Measurements from ENCODE around the gene TNS3. TPM values are rescaled to one million over a fixed set of nuclear protein-coding genes. Genes with fewer than 3 reads are reported as not detected.

The TNS3 gene
- total and polyA plus RNA-seq, 2 donors (not counting 1 experiment from before 2014, with no cell fraction given), result 11.4 to 77.5 TPM

- H3K4me1 ChIP-seq (ENCODE audit: control insufficient read depth in 2 of 2, insufficient read depth in 2 of 2, low read length in 2 of 2), result peaks cover 4 to 5% of the 10 kb centered on the region in 2 donors
- no peak overlapping the region for H3K4me3 Mint-ChIP-seq
- no peak for ATAC-seq (ENCODE audit: low read depth)
- H3K4me1 Mint-ChIP-seq, result peaks cover 13% of the 10 kb centered on the region
- H4K20me1 ChIP-seq (ENCODE audit: control insufficient read depth, insufficient read depth, low read length, poor library complexity, severe bottlenecking), result no peaks in the 10 kb centered on the region
- no peaks in the 10 kb centered on the region for H3K27me3 ChIP-seq (replicated peaks in 1 of 4; ENCODE audit: control extremely low read depth in 1 of 4, control insufficient read depth in 3 of 4, insufficient read depth in 4 of 4, low read length in 3 of 4)
- TF ChIP-seq CTCF (IDR thresholded peaks at IDR 0.05), result no peak
- TF ChIP-seq EZH2 (IDR thresholded peaks at IDR 0.05; ENCODE audit: borderline replicate concordance, insufficient read depth, low read depth, low read length, poor library complexity, severe bottlenecking), result no peak
- no peak overlapping the region for H3K9ac ChIP-seq (ENCODE audit: low read length)
- H3K27ac ChIP-seq (ENCODE audit: low read length in 2 of 2), result no peak overlapping the region
- intact Hi-C loops (cut with micrococcal nuclease), result no loop called here
- H2AFZ ChIP-seq (ENCODE audit: insufficient read depth, low read depth, low read length, poor library complexity, severe bottlenecking), result no peak overlapping the region
- H3K9me3 ChIP-seq (ENCODE audit: control extremely low read depth in 1 of 3, control insufficient read depth in 2 of 3, insufficient read depth in 1 of 3, low read length in 2 of 3), result peaks cover 0 to 5% (median 0%) of the 10 kb centered on the region in 3 donors
- no peaks in the 10 kb centered on the region for H3K79me2 ChIP-seq (ENCODE audit: control insufficient read depth, insufficient read depth, low read length)
- H3K27ac Mint-ChIP-seq, result no peak overlapping the region
- no peaks in the 10 kb centered on the region for H3K27me3 Mint-ChIP-seq
- WGBS (ENCODE audit: insufficient coverage), result 94% methylated on average over 7 of the region's 7 CpGs
- H3K4me3 ChIP-seq (ENCODE audit: control extremely low read depth in 1 of 5, extremely low read depth in 1 of 5, insufficient read depth in 1 of 5, low read depth in 2 of 5, low read length in 4 of 5), result no peak overlapping the region
- POLR2A ChIA-PET, result no interaction called here
- no peak overlapping the region for H3K4me2 ChIP-seq (replicated peaks; ENCODE audit: low read depth, low read length, poor library complexity, severe bottlenecking)
- DNase-seq, result no peak
- CTCF ChIA-PET, result interaction anchor here (0.9 kb wide), 1 partner anchor 15 kb away, joined by 5 read pairs; no protein-coding TSS in a partner anchor
- peaks cover 0 to 60% of the 10 kb centered on the region in 2 experiments for H3K36me3 ChIP-seq (replicated peaks in 1 of 2; ENCODE audit: control extremely low read depth in 1 of 2, control insufficient read depth in 1 of 2, extremely low read depth in 1 of 2, insufficient read depth in 2 of 2, low read length in 1 of 2)
- no peaks in the 10 kb centered on the region for H3K9me3 Mint-ChIP-seq (ENCODE audit: insufficient read depth)
Measured at GRCh38 chr7:47281966-47282643, 299.8 kb downstream of the TNS3 start.

DNA sequence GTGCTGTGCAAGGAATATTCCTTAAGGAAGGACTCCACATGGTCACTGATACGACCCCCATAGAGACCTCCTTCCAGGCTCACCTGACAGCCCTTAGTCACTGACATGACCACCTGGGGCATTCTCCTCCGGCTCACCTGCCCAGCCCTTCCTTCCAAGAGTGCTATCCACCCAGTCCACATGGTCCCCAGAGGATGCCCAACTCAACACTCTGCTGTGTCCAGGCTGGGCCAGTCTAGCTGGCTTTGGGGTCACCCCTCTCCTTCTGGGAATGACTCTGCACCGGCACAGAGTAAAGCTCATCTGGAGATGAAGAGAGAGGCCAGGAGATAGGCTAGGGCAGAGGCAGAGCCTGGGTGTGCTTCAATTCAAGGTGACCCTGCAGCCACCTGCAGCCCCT, 300.8 kb downstream of the TNS3 start:
- Histone ChIP-seq H3K9me3 (ENCODE audit: control extremely low read depth in 1 of 3, control insufficient read depth in 2 of 3, insufficient read depth in 1 of 3, low read length in 2 of 3) (peaks cover 0 to 5% (median 0%) of the 10 kb centered on the region in 3 donors), H3K79me2 (ENCODE audit: control insufficient read depth, insufficient read depth, low read length) (no peaks in the 10 kb centered on the region), H4K20me1 (ENCODE audit: control insufficient read depth, insufficient read depth, low read length, poor library complexity, severe bottlenecking) (no peaks in the 10 kb centered on the region), H3K4me3 (ENCODE audit: control extremely low read depth in 1 of 5, extremely low read depth in 1 of 5, insufficient read depth in 1 of 5, low read depth in 2 of 5, low read length in 4 of 5) (no peak overlapping the region), H2AFZ (ENCODE audit: insufficient read depth, low read depth, low read length, poor library complexity, severe bottlenecking) (no peak overlapping the region), H3K4me1 (ENCODE audit: control insufficient read depth in 2 of 2, insufficient read depth in 2 of 2, low read length in 2 of 2) (peaks cover 4 to 5% of the 10 kb centered on the region in 2 donors), H3K4me2 (replicated peaks; ENCODE audit: low read depth, low read length, poor library complexity, severe bottlenecking) (no peak overlapping the region), H3K36me3 (replicated peaks in 1 of 2; ENCODE audit: control extremely low read depth in 1 of 2, control insufficient read depth in 1 of 2, extremely low read depth in 1 of 2, insufficient read depth in 2 of 2, low read length in 1 of 2) (peaks cover 0 to 68% of the 10 kb centered on the region in 2 experiments), H3K27me3 (replicated peaks in 1 of 4; ENCODE audit: control extremely low read depth in 1 of 4, control insufficient read depth in 3 of 4, insufficient read depth in 4 of 4, low read length in 3 of 4) (no peaks in the 10 kb centered on the region), H3K9ac (ENCODE audit: low read length) (no peak overlapping the region), H3K27ac (ENCODE audit: low read length in 2 of 2) (no peak overlapping the region)
- no peaks in the 10 kb centered on the region for H3K27me3 Mint-ChIP-seq
- no peak overlapping the region for H3K4me3 Mint-ChIP-seq
- TF ChIP-seq EZH2 (IDR thresholded peaks at IDR 0.05; ENCODE audit: borderline replicate concordance, insufficient read depth, low read depth, low read length, poor library complexity, severe bottlenecking), result no peak
- no peak for TF ChIP-seq CTCF (IDR thresholded peaks at IDR 0.05)
- no peak for ATAC-seq (ENCODE audit: low read depth)
- no peaks in the 10 kb centered on the region for H3K9me3 Mint-ChIP-seq (ENCODE audit: insufficient read depth)
- intact Hi-C loops (cut with micrococcal nuclease), result no loop called here
- ChIA-PET CTCF (interaction anchor here (1.3 kb wide), 1 partner anchor 15 kb away, joined by 4 read pairs; no protein-coding TSS in a partner anchor), POLR2A (no interaction called here)
- 100% methylated on average over 3 of the region's 3 CpGs for WGBS (ENCODE audit: insufficient coverage)
- H3K27ac Mint-ChIP-seq, result no peak overlapping the region
- peaks cover 13% of the 10 kb centered on the region for H3K4me1 Mint-ChIP-seq
- no peak for DNase-seq

Measured in B cell (primary cell).